Stimulated activated naive B cell treated with anti-CD40 and anti-IgM and Interleukin-4, amounts not matched to agents 10 μg/mL and 1 μg/mL and 100 μg/mL, for 72 hours (primary cell): ENCODE measurements around the gene LCN15.
"Not testable (repeated sequence)": the region's sequence is repeated elsewhere in the genome, so short reads cannot be mapped to it uniquely, and the experiment has no call there.

Source experiments
- ATAC-seq, 2 donors: fragments of 150-1000 bp; cut with Tn5 transposase; replicated peaks; 2 replicates each; pipeline ENCODE4 v1.10.0; 2021; ENCODE audit warnings: moderate library complexity in 1 of 2
- DNase-seq: peaks from one replicate; pipeline ENCODE4 v3.0.0; 2021
- H3K27ac Mint-ChIP-seq: one replicate; pipeline ENCODE4 v1.8.0; 2022; ENCODE audit warnings: mild to moderate bottlenecking, mixed read lengths
- H3K27me3 Mint-ChIP-seq, 2 donors: one replicate each; pipeline ENCODE4 v1.8.0; 2022; ENCODE audit warnings: mixed read lengths in 2 of 2
- H3K36me3 Mint-ChIP-seq, 2 donors: one replicate each; pipeline ENCODE4 v1.8.0; 2022; ENCODE audit warnings: mixed read lengths in 2 of 2, mild to moderate bottlenecking in 1 of 2
- H3K4me1 Mint-ChIP-seq, 2 donors: one replicate each; pipeline ENCODE4 v1.8.0; 2022; ENCODE audit warnings: mixed read lengths in 2 of 2, mild to moderate bottlenecking in 1 of 2
- H3K4me3 Mint-ChIP-seq, 2 donors: one replicate each; pipeline ENCODE4 v1.8.0; 2022; ENCODE audit warnings: mild to moderate bottlenecking in 2 of 2, mixed read lengths in 2 of 2, moderate library complexity in 1 of 2
- H3K9me3 Mint-ChIP-seq, 2 donors: one replicate each; pipeline ENCODE4 v1.8.0; 2022; ENCODE audit warnings: mixed read lengths in 2 of 2, mild to moderate bottlenecking in 1 of 2

LCN15 gene

GRCh38 chr9:136714893-136715274 lies 49.4 kb downstream of the LCN15 start:
- Mint-ChIP-seq H3K36me3 (no peaks in the 10 kb centered on the region), H3K9me3 (no peaks in the 10 kb centered on the region), H3K27me3 (peaks cover 0 to 4% of the 10 kb centered on the region in 2 donors), H3K4me3 (peak overlapping the region in 1 of 2 donors; percentile 26), H3K4me1 (peaks cover 25 to 53% of the 10 kb centered on the region in 2 donors), H3K27ac (peak overlapping the region; percentile 83)
- ATAC-seq = no peak
- no peak for DNase-seq

DNA sequence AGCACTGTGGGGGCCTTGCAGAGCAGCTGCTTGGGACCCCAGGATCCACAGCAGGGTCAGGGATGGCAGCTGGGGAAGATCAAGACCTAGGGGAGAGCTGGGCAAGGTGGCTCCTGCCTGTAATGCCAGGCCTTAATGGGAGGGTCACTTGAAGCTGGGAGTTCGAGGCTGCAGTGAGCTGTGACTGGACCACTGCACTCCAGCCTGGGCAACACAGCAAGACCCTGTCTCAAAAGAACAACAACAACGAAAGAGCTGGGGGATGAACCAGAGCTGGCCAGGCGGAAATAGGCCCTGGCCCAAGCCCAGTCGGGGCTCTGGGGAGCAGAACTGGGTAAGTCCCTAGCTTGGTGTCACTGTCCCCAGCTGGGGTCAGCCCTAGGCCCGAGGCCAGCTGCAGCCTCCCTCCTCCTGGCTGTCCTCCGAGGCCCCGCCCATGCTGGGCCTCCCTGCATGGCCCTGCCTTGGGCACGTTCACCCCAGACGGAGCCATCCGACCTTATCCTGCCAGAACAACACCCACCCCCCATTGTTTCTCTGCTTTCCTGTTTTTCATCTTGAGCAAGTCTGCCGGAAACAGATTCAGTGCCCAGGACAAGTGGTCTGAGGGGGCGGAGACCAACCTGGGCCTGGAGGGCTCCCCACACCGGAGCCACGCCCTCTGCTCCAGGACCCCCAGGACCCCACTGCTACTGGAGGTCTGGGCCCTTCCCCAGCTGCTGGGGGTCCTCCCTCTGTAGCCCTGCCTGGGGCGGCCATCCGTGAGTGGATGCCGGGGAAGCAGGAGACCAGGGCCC lies 50.0 kb downstream of the LCN15 start:
- peaks cover 0 to 4% of the 10 kb centered on the region in 2 donors for H3K27me3 Mint-ChIP-seq
- no peak for DNase-seq

DNA sequence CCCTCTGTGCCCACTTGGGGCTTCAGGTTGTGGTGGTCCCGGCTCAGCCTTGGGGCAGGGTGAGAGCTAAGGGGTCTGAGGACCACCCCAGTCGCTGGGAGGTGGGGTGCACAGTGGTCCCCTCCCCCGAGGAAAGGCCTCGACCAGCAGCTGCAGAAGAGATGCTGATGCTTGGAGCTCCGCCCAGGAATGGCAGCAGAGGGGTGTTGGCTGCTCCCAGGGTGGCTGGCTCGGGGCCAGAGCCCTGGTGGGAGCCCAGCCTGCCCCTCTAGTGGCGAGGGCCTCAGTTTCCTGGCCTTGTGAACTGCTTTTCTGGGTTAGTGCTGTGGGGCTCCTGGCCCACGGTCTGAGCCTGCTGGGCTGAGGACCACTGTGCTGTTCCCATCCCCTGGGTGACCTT lies 50.8 kb downstream of the LCN15 start:
- Mint-ChIP-seq H3K4me3 (peak overlapping the region; percentile 61 to 81), H3K4me1 (peaks cover 21 to 40% of the 10 kb centered on the region in 2 donors), H3K27ac (peak overlapping the region; percentile 67), H3K9me3 (no peaks in the 10 kb centered on the region), H3K36me3 (no peaks in the 10 kb centered on the region), H3K27me3 (peaks cover 0 to 4% of the 10 kb centered on the region in 2 donors)
- no peak for DNase-seq
- peak in 1 of 2 donors; percentile 15 for ATAC-seq

More for the DNA sequence above, 50.0 kb downstream of the LCN15 start:
- H3K36me3 Mint-ChIP-seq = no peaks in the 10 kb centered on the region
- peak overlapping the region; percentile 83 for H3K27ac Mint-ChIP-seq
- ATAC-seq = no peak
- H3K4me1 Mint-ChIP-seq = peaks cover 24 to 47% of the 10 kb centered on the region in 2 donors
- no peaks in the 10 kb centered on the region for H3K9me3 Mint-ChIP-seq
- peak overlapping the region in 1 of 2 donors; percentile 33 for H3K4me3 Mint-ChIP-seq

DNA sequence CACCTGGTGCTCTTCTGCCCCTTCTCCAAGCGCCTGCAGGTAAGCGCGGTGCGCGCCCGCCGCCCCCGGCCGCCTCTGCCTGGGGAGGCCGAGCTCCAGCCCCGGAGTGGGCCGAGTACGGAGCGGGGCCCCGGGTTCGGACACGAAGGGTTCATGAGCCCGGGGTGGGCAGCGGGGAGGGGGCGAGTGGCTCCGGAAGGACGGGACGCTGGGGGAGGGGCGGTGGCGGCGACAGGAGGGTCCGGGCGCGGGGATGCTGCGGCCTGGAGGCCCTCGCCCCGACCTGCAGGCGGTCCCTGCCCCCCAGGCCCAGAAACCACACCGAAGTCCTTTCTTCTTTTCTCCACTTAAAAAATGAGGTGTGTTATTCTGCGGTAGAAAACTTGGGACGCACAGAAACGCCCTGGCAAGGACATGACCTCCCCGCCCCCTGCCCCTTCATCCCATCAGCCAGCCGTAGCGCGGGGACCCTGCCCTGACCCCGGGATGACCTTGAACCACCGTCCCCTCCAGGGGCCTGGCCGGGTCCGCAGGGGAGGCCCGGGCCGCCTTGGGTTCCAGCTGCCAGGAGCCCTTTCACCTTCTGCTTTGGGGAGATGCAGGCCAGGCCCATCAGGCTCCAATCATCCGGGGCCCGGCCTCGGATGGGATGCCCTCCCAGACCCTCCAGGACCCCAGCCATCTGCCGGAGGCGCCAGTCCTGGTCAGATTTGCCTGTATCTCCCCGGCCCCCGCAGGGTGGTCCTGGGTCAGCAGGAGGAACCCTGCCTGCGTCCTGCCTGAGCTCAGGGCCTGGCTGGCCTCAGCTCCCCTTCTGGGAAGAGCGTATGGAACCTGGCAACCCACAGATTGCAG lies 51.4 kb downstream of the LCN15 start:
- H3K27me3 Mint-ChIP-seq = peaks cover 0 to 4% of the 10 kb centered on the region in 2 donors
- ATAC-seq = no peak
- peak overlapping the region; percentile 61 to 81 for H3K4me3 Mint-ChIP-seq
- H3K4me1 Mint-ChIP-seq = peaks cover 17 to 35% of the 10 kb centered on the region in 2 donors
- peak overlapping the region; percentile 67 for H3K27ac Mint-ChIP-seq
- H3K36me3 Mint-ChIP-seq = no peaks in the 10 kb centered on the region
- no peak for DNase-seq
- H3K9me3 Mint-ChIP-seq = no peaks in the 10 kb centered on the region

DNA sequence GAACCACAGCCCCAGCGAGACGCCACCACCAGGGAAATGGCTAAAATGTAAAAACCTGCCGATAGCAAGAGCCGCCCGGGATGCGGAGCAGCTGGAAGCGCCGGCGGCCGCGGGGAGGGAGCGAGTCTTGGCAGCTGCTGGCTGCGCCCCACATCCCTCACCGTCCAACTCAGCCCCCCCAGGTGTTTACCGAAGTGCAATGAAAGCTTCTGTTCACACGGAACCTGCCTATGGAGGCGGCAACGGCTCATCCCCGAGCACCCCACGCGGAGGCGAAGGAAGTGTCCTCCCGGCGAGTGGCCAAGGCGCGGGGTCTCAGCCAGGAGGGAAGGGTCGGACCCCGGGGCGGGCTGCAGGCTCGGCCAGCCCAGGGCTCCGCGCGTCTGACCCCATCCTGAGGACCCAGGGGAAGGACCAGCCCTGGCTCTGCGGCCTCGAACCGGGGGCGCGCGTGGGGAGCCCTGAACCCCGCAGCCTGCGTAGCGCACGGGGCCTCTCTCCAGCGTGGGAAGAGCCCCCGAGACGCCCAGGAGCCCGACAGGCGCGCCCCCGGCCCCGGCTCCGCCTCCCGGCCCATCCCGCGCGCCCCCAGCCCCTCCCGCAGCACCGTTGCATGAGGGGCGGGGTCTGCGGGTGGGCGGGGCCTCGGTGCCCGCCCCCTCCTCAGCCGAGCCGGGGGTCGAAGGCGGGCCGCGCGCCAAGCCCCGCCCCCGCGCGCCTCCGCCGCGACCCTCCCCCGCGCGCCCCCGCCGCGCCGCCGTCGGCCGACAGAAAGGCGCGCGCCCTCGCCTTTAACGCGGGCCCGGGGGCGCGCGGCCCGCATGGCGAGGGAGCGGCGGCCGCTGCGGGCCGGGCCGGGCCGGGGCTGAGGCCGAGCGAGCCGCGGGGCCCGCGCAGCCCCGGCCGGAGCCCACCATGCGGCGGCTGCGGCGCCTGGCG lies 52.3 kb downstream of the LCN15 start, which contains the start of gene DIPK1B:
Gene DIPK1B (plus strand): TSS at position 822 of the 939 bp plus-strand sequence. CDS start 94 bp downstream, at position 916.
- H3K9me3 Mint-ChIP-seq = no peaks in the 10 kb centered on the region
- peak within 1 kb of the TSS; percentile 73 to 84 for H3K4me3 Mint-ChIP-seq
- ATAC-seq = peak; percentile 46 to 52
- DNase-seq = no peak
- H3K27ac Mint-ChIP-seq = peak within 1 kb of the TSS; percentile 81
- peaks cover 17 to 35% of the 10 kb centered on the region in 2 donors for H3K4me1 Mint-ChIP-seq
- peaks cover 0 to 4% of the 10 kb centered on the region in 2 donors for H3K27me3 Mint-ChIP-seq
- H3K36me3 Mint-ChIP-seq = no peaks in the 10 kb centered on the region

GRCh38 chr9:136711219-136711648 lies 53.1 kb downstream of the LCN15 start:
- H3K9me3 Mint-ChIP-seq, ATAC-seq, DNase-seq, H3K36me3 Mint-ChIP-seq, H3K27me3 Mint-ChIP-seq: not testable (repeated sequence)
- Mint-ChIP-seq H3K27ac (peak overlapping the region; percentile 59), H3K4me3 (peak overlapping the region; percentile 29 to 84), H3K4me1 (peaks cover 17 to 35% of the 10 kb centered on the region in 2 donors)

GRCh38 chr9:136710543-136710942 lies 53.8 kb downstream of the LCN15 start:
- H3K36me3 Mint-ChIP-seq = no peaks in the 10 kb centered on the region
- no peak overlapping the region for H3K27ac Mint-ChIP-seq
- peaks cover 0 to 7% of the 10 kb centered on the region in 2 donors for H3K27me3 Mint-ChIP-seq
- peaks cover 15 to 33% of the 10 kb centered on the region in 2 donors for H3K4me1 Mint-ChIP-seq
- DNase-seq = no peak
- ATAC-seq = no peak
- no peaks in the 10 kb centered on the region for H3K9me3 Mint-ChIP-seq
- H3K4me3 Mint-ChIP-seq = no peak overlapping the region
